Trophoblast cell (in vitro differentiated cells and primary cell): ENCODE measurements around the gene MEG3.
A peak's percentile ranks its signal among the peaks of the same experiment; 100 is the strongest.

ENCODE experiments used
- DNase-seq, 2 donors: peaks; one replicate each; pipeline ENCODE4 v3.0.0-alpha.2; 2016
- H2AFZ ChIP-seq: 2 replicates; pipeline ENCODE4 v1.6.1; 2013; ENCODE audit warnings: low read length, moderate library complexity, mild to moderate bottlenecking; ENCODE audit not compliant: insufficient read depth, poor library complexity
- H2AK5ac ChIP-seq: 2 replicates; pipeline ENCODE4 v1.6.1; 2013; ENCODE audit warnings: mild to moderate bottlenecking, low read length
- H2BK120ac ChIP-seq: 2 replicates; pipeline ENCODE4 v1.6.1; 2013; ENCODE audit warnings: low read length, mild to moderate bottlenecking, moderate library complexity; ENCODE audit not compliant: insufficient read depth, poor library complexity
- H2BK12ac ChIP-seq: 2 replicates; pipeline ENCODE4 v1.6.1; 2013; ENCODE audit warnings: mild to moderate bottlenecking, low read length, moderate library complexity
- H2BK5ac ChIP-seq: 2 replicates; pipeline ENCODE4 v1.6.1; 2013; ENCODE audit warnings: low read length, low read depth, moderate library complexity, mild to moderate bottlenecking; ENCODE audit not compliant: poor library complexity
- H3K14ac ChIP-seq: 2 replicates; pipeline ENCODE4 v1.6.1; 2013; ENCODE audit warnings: mild to moderate bottlenecking, low read length
- H3K18ac ChIP-seq: 2 replicates; pipeline ENCODE4 v1.6.1; 2013; ENCODE audit warnings: mild to moderate bottlenecking, low read length
- H3K23ac ChIP-seq: 2 replicates; pipeline ENCODE4 v1.6.1; 2013; ENCODE audit warnings: low read length
- H3K27ac ChIP-seq: 2 replicates; pipeline ENCODE4 v1.5.1; 2013; ENCODE audit warnings: low read depth, mild to moderate bottlenecking, inconsistent platforms, low read length, moderate library complexity
- H3K27me3 ChIP-seq: 2 replicates; pipeline ENCODE4 v1.6.1; 2013; ENCODE audit warnings: inconsistent platforms, mild to moderate bottlenecking, low read length, moderate library complexity; ENCODE audit not compliant: insufficient read depth
- H3K36me3 ChIP-seq, 2 experiments: 1 replicate in 1 of 2; 2 replicates in 1 of 2; pipeline ENCODE4 v1.6.1; 2013; ENCODE audit warnings: low read length in 2 of 2, mild to moderate bottlenecking in 2 of 2, moderate library complexity in 1 of 2; ENCODE audit not compliant: insufficient read depth in 2 of 2, control insufficient read depth in 1 of 2
- H3K4ac ChIP-seq: 2 replicates; pipeline ENCODE4 v1.6.1; 2013; ENCODE audit warnings: low read depth, mild to moderate bottlenecking, low read length, moderate library complexity
- H3K4me1 ChIP-seq, 2 experiments: 1 replicate in 1 of 2; 2 replicates in 1 of 2; pipeline ENCODE4 v1.6.1; 2013; ENCODE audit warnings: low read length in 2 of 2, mild to moderate bottlenecking in 2 of 2, moderate library complexity in 1 of 2; ENCODE audit not compliant: insufficient read depth in 2 of 2, control insufficient read depth in 1 of 2
- H3K4me2 ChIP-seq: 2 replicates; pipeline ENCODE4 v1.6.1; 2013; ENCODE audit warnings: inconsistent platforms, mild to moderate bottlenecking, low read length, moderate library complexity
- H3K4me3 ChIP-seq: 2 replicates; pipeline ENCODE4 v1.5.1; 2013; ENCODE audit warnings: mild to moderate bottlenecking, low read depth, low read length, inconsistent platforms
- H3K79me1 ChIP-seq: one replicate; pipeline ENCODE4 v1.6.1; 2013; ENCODE audit warnings: low read length
- H3K79me2 ChIP-seq: 2 replicates; pipeline ENCODE4 v1.6.1; 2013; ENCODE audit warnings: low read length, mild to moderate bottlenecking; ENCODE audit not compliant: control insufficient read depth, insufficient read depth, poor library complexity
- H3K9ac ChIP-seq: 2 replicates; pipeline ENCODE4 v1.6.1; 2013; ENCODE audit warnings: mild to moderate bottlenecking, low read length
- H3K9me3 ChIP-seq: 2 replicates; pipeline ENCODE4 v1.6.1; 2013; ENCODE audit warnings: low read depth, mild to moderate bottlenecking, control low read depth, inconsistent platforms, low read length; ENCODE audit not compliant: insufficient read depth
- H4K12ac ChIP-seq: 2 replicates; pipeline ENCODE4 v1.6.1; 2013; ENCODE audit warnings: low read depth, mild to moderate bottlenecking, low read length, moderate library complexity
- H4K8ac ChIP-seq: 2 replicates; pipeline ENCODE4 v1.6.1; 2013; ENCODE audit warnings: low read depth, mild to moderate bottlenecking, low read length, moderate library complexity
- H4K91ac ChIP-seq: one replicate; pipeline ENCODE4 v1.6.1; 2013; ENCODE audit warnings: low read depth, mild to moderate bottlenecking, low read length, moderate library complexity
- WGBS: extraction: QIAGEN DNeasy Blood & Tissue Kit; methylation state at CpG from one replicate; pipeline ENCODE4 v1.1.7; 2013; ENCODE audit warnings: missing lambda C conversion rate; ENCODE audit not compliant: insufficient read length, insufficient coverage; ENCODE audit errors: extremely low coverage; 5-methylcytosine and 5-hydroxymethylcytosine counted together

Gene MEG3

DNA sequence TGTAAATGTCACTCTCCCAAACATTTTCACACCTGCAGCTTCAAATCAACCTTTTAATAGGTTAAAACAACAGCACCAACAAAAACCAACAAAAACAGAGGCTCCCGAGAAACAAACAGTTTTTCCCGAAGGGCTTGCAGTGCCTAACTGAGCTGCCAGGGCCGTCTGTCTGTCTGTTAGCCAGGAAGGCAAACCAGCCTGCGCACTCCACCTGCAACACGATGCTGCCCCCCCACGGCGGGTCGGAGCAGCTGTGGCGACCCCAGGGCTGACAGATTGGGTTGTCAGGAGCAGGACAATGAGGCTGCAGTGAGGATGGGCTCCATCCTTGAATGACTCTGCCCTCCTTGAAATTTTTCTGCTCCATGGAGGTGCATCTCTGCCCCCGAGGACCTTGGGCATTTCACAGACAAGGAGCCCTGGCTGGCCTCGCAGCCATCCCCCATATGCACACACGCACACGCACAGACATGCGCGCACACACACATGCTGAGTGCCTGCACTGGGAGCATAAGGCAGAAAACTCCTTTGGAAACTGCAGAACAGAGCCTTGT lies 75.0 kb downstream of the MEG3 start:
- DNase-seq: no peak
- Histone ChIP-seq H3K79me2 (no peaks in the 10 kb centered on the region), H3K27ac (no peak overlapping the region), H3K36me3 (no peaks in the 10 kb centered on the region), H3K9me3 (peaks cover 5% of the 10 kb centered on the region), H3K4me1 (peaks cover 3 to 6% of the 10 kb centered on the region in 2 experiments), H4K91ac (no peak overlapping the region), H3K4ac (no peak overlapping the region), H3K79me1 (no peaks in the 10 kb centered on the region), H3K4me3 (no peak overlapping the region), H4K12ac (no peak overlapping the region), H2AK5ac (no peak overlapping the region), H2AFZ (no peak overlapping the region), H2BK12ac (no peak overlapping the region), H3K27me3 (peaks cover 14% of the 10 kb centered on the region), H3K9ac (no peak overlapping the region), H2BK5ac (no peak overlapping the region), H3K23ac (no peak overlapping the region), H3K4me2 (peak overlapping the region; percentile 41), H3K18ac (no peak overlapping the region), H4K8ac (no peak overlapping the region), H2BK120ac (no peak overlapping the region), H3K14ac (no peak overlapping the region)
- WGBS: no CpG with 5 or more reads among the region's 15 CpGs

DNA sequence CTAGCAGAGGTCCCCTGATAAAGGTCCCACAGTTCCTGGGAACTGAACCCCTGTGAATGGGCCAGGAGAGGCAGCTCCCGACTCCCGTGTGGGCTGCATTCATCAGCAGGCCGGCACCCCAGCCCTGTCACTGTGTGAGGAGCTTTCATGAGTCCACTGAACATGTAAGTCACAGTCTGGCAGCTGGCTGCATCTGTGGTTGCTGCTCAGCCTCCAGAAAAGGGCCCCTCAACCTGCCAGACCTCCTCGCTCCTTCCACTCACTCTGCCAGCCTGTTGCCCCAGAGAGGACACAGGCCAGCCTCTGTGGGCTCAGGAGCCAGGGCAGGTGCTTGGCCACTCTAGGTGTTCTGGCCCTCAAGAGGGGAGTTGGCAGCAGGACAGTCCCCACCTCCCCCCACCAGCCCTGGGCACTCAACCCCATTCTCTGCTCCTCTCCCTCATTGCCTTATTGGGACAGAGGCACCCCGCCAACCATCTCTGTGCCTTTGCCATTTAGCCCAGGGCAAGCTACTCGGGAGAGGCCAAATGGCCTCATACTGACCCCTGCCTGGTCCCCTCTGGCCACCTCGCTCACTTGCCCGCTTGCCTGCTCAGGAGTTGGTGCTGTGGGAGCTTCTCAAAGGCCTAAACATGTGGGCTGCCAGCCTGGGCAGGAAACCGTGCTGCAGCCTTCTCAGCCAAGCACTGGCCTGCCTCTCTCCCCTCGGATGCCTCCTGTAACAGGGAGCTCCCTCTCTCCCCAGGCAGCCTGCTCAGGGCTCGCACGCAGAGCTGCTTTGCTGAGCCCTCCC lies 75.7 kb downstream of the MEG3 start:
- H3K4me2 ChIP-seq: no peak overlapping the region
- no peaks in the 10 kb centered on the region for H3K79me1 ChIP-seq
- H2BK12ac ChIP-seq: no peak overlapping the region
- H2AFZ ChIP-seq: no peak overlapping the region
- H3K4me1 ChIP-seq: peaks cover 3 to 6% of the 10 kb centered on the region in 2 experiments
- no peak overlapping the region for H2BK120ac ChIP-seq
- H3K14ac ChIP-seq: no peak overlapping the region
- no peak overlapping the region for H2AK5ac ChIP-seq
- no peak overlapping the region for H3K4me3 ChIP-seq
- no peak overlapping the region for H3K27ac ChIP-seq
- no peak for DNase-seq
- no peak overlapping the region for H4K8ac ChIP-seq
- H3K9me3 ChIP-seq: peaks cover 5% of the 10 kb centered on the region
- no peaks in the 10 kb centered on the region for H3K79me2 ChIP-seq
- no peak overlapping the region for H3K23ac ChIP-seq
- no peak overlapping the region for H3K9ac ChIP-seq
- no peak overlapping the region for H4K12ac ChIP-seq
- peaks cover 14% of the 10 kb centered on the region for H3K27me3 ChIP-seq
- H3K36me3 ChIP-seq: no peaks in the 10 kb centered on the region
- no peak overlapping the region for H3K18ac ChIP-seq
- no peak overlapping the region for H4K91ac ChIP-seq
- H3K4ac ChIP-seq: no peak overlapping the region
- WGBS: no CpG with 5 or more reads among the region's 12 CpGs
- no peak overlapping the region for H2BK5ac ChIP-seq

GRCh38 chr14:100902295-100903133 lies 76.6 kb downstream of the MEG3 start:
- H3K18ac ChIP-seq: no peak overlapping the region
- H2BK120ac ChIP-seq: no peak overlapping the region
- no peak overlapping the region for H2BK12ac ChIP-seq
- peaks cover 5% of the 10 kb centered on the region for H3K9me3 ChIP-seq
- no peak overlapping the region for H3K14ac ChIP-seq
- H2AFZ ChIP-seq: no peak overlapping the region
- H3K4me3 ChIP-seq: no peak overlapping the region
- H3K79me1 ChIP-seq: no peaks in the 10 kb centered on the region
- no peak overlapping the region for H3K27ac ChIP-seq
- H3K4me1 ChIP-seq: peaks cover 3 to 6% of the 10 kb centered on the region in 2 experiments
- H3K4me2 ChIP-seq: no peak overlapping the region
- no peak overlapping the region for H4K91ac ChIP-seq
- no peak overlapping the region for H3K9ac ChIP-seq
- H2AK5ac ChIP-seq: no peak overlapping the region
- no peak overlapping the region for H3K4ac ChIP-seq
- H4K12ac ChIP-seq: no peak overlapping the region
- H3K36me3 ChIP-seq: no peaks in the 10 kb centered on the region
- H3K27me3 ChIP-seq: peaks cover 14% of the 10 kb centered on the region
- no peak overlapping the region for H2BK5ac ChIP-seq
- no peak overlapping the region for H4K8ac ChIP-seq
- no peak overlapping the region for H3K23ac ChIP-seq
- WGBS: no CpG with 5 or more reads among the region's 18 CpGs
- DNase-seq: no peak
- H3K79me2 ChIP-seq: no peaks in the 10 kb centered on the region

GRCh38 chr14:100903134-100903468 lies 77.2 kb downstream of the MEG3 start:
- Histone ChIP-seq H3K36me3 (no peaks in the 10 kb centered on the region), H4K8ac (no peak overlapping the region), H3K79me2 (no peaks in the 10 kb centered on the region), H2AFZ (no peak overlapping the region), H4K12ac (no peak overlapping the region), H3K14ac (no peak overlapping the region), H3K27me3 (peaks cover 14% of the 10 kb centered on the region), H4K91ac (no peak overlapping the region), H2BK5ac (no peak overlapping the region), H3K9me3 (peaks cover 5% of the 10 kb centered on the region), H3K9ac (no peak overlapping the region), H3K18ac (no peak overlapping the region), H2BK120ac (no peak overlapping the region), H3K79me1 (no peaks in the 10 kb centered on the region), H3K4me2 (no peak overlapping the region), H3K4me3 (no peak overlapping the region), H3K27ac (no peak overlapping the region), H2AK5ac (no peak overlapping the region), H3K4ac (no peak overlapping the region), H2BK12ac (no peak overlapping the region), H3K4me1 (peaks cover 3 to 6% of the 10 kb centered on the region in 2 experiments), H3K23ac (no peak overlapping the region)
- DNase-seq: no peak
- WGBS: no CpG with 5 or more reads among the region's 10 CpGs
